ENCODE measurements around the gene MTERF1. TPM values are rescaled to one million over a fixed set of nuclear protein-coding genes. Genes with fewer than 3 reads are reported as not detected.

The MTERF1 gene
- total and polyA plus RNA-seq, 2 experiments from 2014 or later = 5.9 to 13.2 TPM

DNA sequence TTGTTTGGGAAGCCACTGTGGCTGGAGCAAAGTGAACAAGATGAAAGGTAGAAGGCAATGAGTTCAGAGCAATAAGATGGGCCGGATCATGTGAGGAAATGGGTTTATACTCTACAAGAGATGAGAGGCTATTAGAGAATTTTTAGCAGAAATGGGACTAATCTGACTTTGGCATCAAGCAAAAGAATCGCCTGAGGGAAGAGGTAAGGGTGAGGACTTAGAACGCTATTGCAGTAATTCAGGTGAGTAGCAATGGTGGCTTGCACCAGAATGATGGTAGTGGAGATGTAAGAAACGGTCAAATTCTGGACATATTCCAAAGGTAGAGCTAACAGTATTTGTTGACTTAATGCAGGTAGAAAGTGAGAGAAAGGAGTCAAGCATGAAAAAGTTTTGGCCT, 30.6 kb upstream of the MTERF1 start:
- Histone ChIP-seq H3K27ac (no peak overlapping the region), H3K27me3 (no peaks in the 10 kb centered on the region), H3K79me2 (no peaks in the 10 kb centered on the region), H3K9me3 (ENCODE audit: low read depth) (no peaks in the 10 kb centered on the region), H4K20me1 (ENCODE audit: insufficient read depth, poor library complexity, severe bottlenecking) (no peaks in the 10 kb centered on the region), H3K4me3 (no peak overlapping the region), H3K36me3 (replicated peaks; ENCODE audit: insufficient read depth, low read depth) (no peaks in the 10 kb centered on the region), H3K4me1 (ENCODE audit: insufficient read depth) (no peaks in the 10 kb centered on the region), H3K4me2 (no peak overlapping the region), H3K9me2 (replicated peaks; ENCODE audit: insufficient read depth) (no peaks in the 10 kb centered on the region), H2AFZ (no peak overlapping the region)
- no peak for DNase-seq (ENCODE audit: low spot score)
- TF ChIP-seq EZH2 (IDR thresholded peaks at IDR 0.05; ENCODE audit: borderline replicate concordance) = no peak
- no peak for TF ChIP-seq CTCF (IDR thresholded peaks at IDR 0.05; ENCODE audit: poor library complexity)
- TF ChIP-seq EZH2phosphoT487 (IDR thresholded peaks at IDR 0.05; ENCODE audit: low read depth, severe bottlenecking, unreplicated experiment) = no peak
- 89% methylated on average over 4 of the region's 4 CpGs for WGBS (ENCODE audit: low lambda C conversion rate, missing lambda C conversion rate)

DNA sequence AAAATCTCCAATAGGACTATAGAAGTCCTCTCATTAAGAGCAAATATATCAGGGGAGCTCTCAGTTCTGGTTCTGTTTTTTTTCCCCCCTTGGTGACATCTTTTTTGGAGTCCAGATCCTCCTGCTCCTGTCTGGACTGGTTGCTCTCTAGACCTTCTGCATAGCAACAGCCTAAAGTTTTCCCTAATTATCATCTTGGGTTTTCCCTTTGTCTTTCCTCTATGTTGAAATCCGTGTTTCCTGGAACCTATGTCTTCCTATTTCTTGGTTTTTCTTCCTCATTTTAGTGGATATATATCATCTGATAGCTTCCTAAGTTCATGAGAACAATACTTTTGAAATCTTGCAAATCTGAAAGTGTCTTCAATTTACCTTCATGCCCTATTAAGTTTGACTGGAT, 29.7 kb upstream of the MTERF1 start:
- H3K9me2 ChIP-seq (replicated peaks; ENCODE audit: insufficient read depth) = no peaks in the 10 kb centered on the region
- H3K4me1 ChIP-seq (ENCODE audit: insufficient read depth) = no peaks in the 10 kb centered on the region
- H2AFZ ChIP-seq = no peak overlapping the region
- no peak overlapping the region for H3K4me2 ChIP-seq
- whole genome bisulfite sequencing (ENCODE audit: low lambda C conversion rate, missing lambda C conversion rate) = 74% methylated on average over 1 of the region's 1 CpG
- TF ChIP-seq EZH2phosphoT487 (IDR thresholded peaks at IDR 0.05; ENCODE audit: low read depth, severe bottlenecking, unreplicated experiment) = no peak
- no peaks in the 10 kb centered on the region for H3K27me3 ChIP-seq
- H3K9me3 ChIP-seq (ENCODE audit: low read depth) = no peaks in the 10 kb centered on the region
- no peak overlapping the region for H3K27ac ChIP-seq
- no peaks in the 10 kb centered on the region for H4K20me1 ChIP-seq (ENCODE audit: insufficient read depth, poor library complexity, severe bottlenecking)
- no peak overlapping the region for H3K4me3 ChIP-seq
- no peaks in the 10 kb centered on the region for H3K79me2 ChIP-seq
- DNase-seq (ENCODE audit: low spot score) = no peak
- H3K36me3 ChIP-seq (replicated peaks; ENCODE audit: insufficient read depth, low read depth) = no peaks in the 10 kb centered on the region

GRCh38 chr7:91899563-91899962, 19.1 kb upstream of the MTERF1 start:
- Histone ChIP-seq H3K4me2 (no peak overlapping the region), H3K4me1 (ENCODE audit: insufficient read depth) (no peaks in the 10 kb centered on the region), H3K4me3 (no peak overlapping the region), H2AFZ (no peak overlapping the region), H3K36me3 (replicated peaks; ENCODE audit: insufficient read depth, low read depth) (no peaks in the 10 kb centered on the region), H3K79me2 (no peaks in the 10 kb centered on the region), H3K27me3 (no peaks in the 10 kb centered on the region), H3K27ac (no peak overlapping the region), H3K9me2 (replicated peaks; ENCODE audit: insufficient read depth) (no peaks in the 10 kb centered on the region), H3K9me3 (ENCODE audit: low read depth) (no peaks in the 10 kb centered on the region), H4K20me1 (ENCODE audit: insufficient read depth, poor library complexity, severe bottlenecking) (no peaks in the 10 kb centered on the region)
- no peak for DNase-seq (ENCODE audit: low spot score)
- TF ChIP-seq EZH2 (IDR thresholded peaks at IDR 0.05; ENCODE audit: borderline replicate concordance) (no peak), CTCF (IDR thresholded peaks at IDR 0.05; ENCODE audit: poor library complexity) (no peak), EZH2phosphoT487 (IDR thresholded peaks at IDR 0.05; ENCODE audit: low read depth, severe bottlenecking, unreplicated experiment) (no peak)
- 97% methylated on average over 1 of the region's 1 CpG for WGBS (ENCODE audit: low lambda C conversion rate, missing lambda C conversion rate)

- 80% methylated on average over 10 of the region's 10 CpGs for WGBS (ENCODE audit: low lambda C conversion rate, missing lambda C conversion rate)
- Histone ChIP-seq H3K9me2 (replicated peaks; ENCODE audit: insufficient read depth) (no peaks in the 10 kb centered on the region), H4K20me1 (ENCODE audit: insufficient read depth, poor library complexity, severe bottlenecking) (no peaks in the 10 kb centered on the region), H3K4me1 (ENCODE audit: insufficient read depth) (no peaks in the 10 kb centered on the region), H3K9me3 (ENCODE audit: low read depth) (no peaks in the 10 kb centered on the region), H3K79me2 (no peaks in the 10 kb centered on the region), H3K27ac (no peak overlapping the region), H3K27me3 (no peaks in the 10 kb centered on the region), H3K4me3 (no peak overlapping the region), H2AFZ (no peak overlapping the region), H3K36me3 (replicated peaks; ENCODE audit: insufficient read depth, low read depth) (no peaks in the 10 kb centered on the region), H3K4me2 (no peak overlapping the region)
- TF ChIP-seq EZH2 (IDR thresholded peaks at IDR 0.05; ENCODE audit: borderline replicate concordance) (no peak), CTCF (IDR thresholded peaks at IDR 0.05; ENCODE audit: poor library complexity) (no peak), EZH2phosphoT487 (IDR thresholded peaks at IDR 0.05; ENCODE audit: low read depth, severe bottlenecking, unreplicated experiment) (no peak)
- no peak for DNase-seq (ENCODE audit: low spot score)
Observed at GRCh38 chr7:91898240-91898992, 17.9 kb upstream of the MTERF1 start.

All from hepatocyte (in vitro differentiated cells).